DMS 273 treated with DMSO at 0.1 percent for 48 hours (cell line): ENCODE data around the gene HOTAIR.

Experiments
- DNase-seq: peaks from one replicate; lab custom pipeline; 2025; lab: John Stamatoyannopoulos, UW

HOTAIR gene

GRCh38 chr12:53961025-53961761 is 13.6 kb downstream of the HOTAIR start:
- no peak for DNase-seq

- no peak for DNase-seq
Observed at GRCh38 chr12:53960187-53961024, 14.3 kb downstream of the HOTAIR start.

GRCh38 chr12:53959314-53959713 is 15.4 kb downstream of the HOTAIR start:
- DNase-seq, result no peak

- DNase-seq, result no peak
Observed at GRCh38 chr12:53958128-53958527, 16.6 kb downstream of the HOTAIR start.

- no peak for DNase-seq
Observed at GRCh38 chr12:53956914-53957536, 17.7 kb downstream of the HOTAIR start.

GRCh38 chr12:53956251-53956887 is 18.4 kb downstream of the HOTAIR start:
- no peak for DNase-seq

- no peak for DNase-seq
Observed at GRCh38 chr12:53955776-53956250, 18.9 kb downstream of the HOTAIR start.

- no peak for DNase-seq
Observed at GRCh38 chr12:53955036-53955775, 19.5 kb downstream of the HOTAIR start.

- DNase-seq, result no peak
Observed at GRCh38 chr12:53954694-53955035, 20.1 kb downstream of the HOTAIR start, which contains the start of gene HOXC12. Gene HOXC12, plus strand, starts transcription at chr12:53954903. Its CDS starts 27 bp downstream, at chr12:53954930.

GRCh38 chr12:53953831-53954693 is 20.7 kb downstream of the HOTAIR start:
- no peak for DNase-seq

- DNase-seq, result no peak
Observed at GRCh38 chr12:53952871-53953734, 21.7 kb downstream of the HOTAIR start.

GRCh38 chr12:53952335-53952694 is 22.4 kb downstream of the HOTAIR start:
- DNase-seq, result no peak

GRCh38 chr12:53951577-53952334 is 23.0 kb downstream of the HOTAIR start:
- no peak for DNase-seq

- DNase-seq, result no peak
Observed at GRCh38 chr12:53950789-53951576, 23.8 kb downstream of the HOTAIR start.

GRCh38 chr12:53950437-53950773 is 24.3 kb downstream of the HOTAIR start:
- no peak for DNase-seq

GRCh38 chr12:53949631-53950436 is 24.9 kb downstream of the HOTAIR start:
- no peak for DNase-seq
